Spleen (tissue), 11 donors: ENCODE measurements around the gene BOD1. TPM values are rescaled to one million over a fixed set of nuclear protein-coding genes. Genes with fewer than 3 reads are reported as not detected.
"Not testable (repeated sequence)": the region's sequence is repeated elsewhere in the genome, so short reads cannot be mapped to it uniquely, and the experiment has no call there.

ENCODE experiments used
- DNase-seq: peaks from one replicate; pipeline ENCODE4 v3.0.0-alpha.2; 2020
- H3K27ac ChIP-seq, 8 donors: fragments of 200-600 bp; sonication (generic) in 7 of 8; 1 replicate in 4 of 8; 2 replicates in 4 of 8; pipeline versions ENCODE4 v1.5.0 to v1.8.0; 2016 to 2021; ENCODE audit warnings: inconsistent platforms in 4 of 8, mild to moderate bottlenecking in 4 of 8, moderate library complexity in 1 of 8
- H3K27me3 ChIP-seq, 7 donors: fragments of 200-600 bp; sonication (generic) in 6 of 7; replicated peaks in 1 of 7; 1 replicate in 4 of 7; 2 replicates in 3 of 7; pipeline versions ENCODE4 v1.5.0 to v1.8.0; 2016 to 2021; ENCODE audit warnings: inconsistent platforms in 3 of 7, mild to moderate bottlenecking in 1 of 7
- H3K36me3 ChIP-seq, 6 donors: fragments of 200-600 bp; sonication (generic) in 5 of 6; 1 replicate in 4 of 6; 2 replicates in 2 of 6; pipeline versions ENCODE4 v1.5.0 to v1.8.0; 2016 to 2021; ENCODE audit warnings: inconsistent platforms in 2 of 6
- H3K4me1 ChIP-seq, 6 donors: fragments of 200-600 bp; sonication (generic) in 5 of 6; 1 replicate in 3 of 6; 2 replicates in 3 of 6; pipeline versions ENCODE4 v1.5.0 to v1.8.0; 2016 to 2021; ENCODE audit warnings: inconsistent platforms in 3 of 6
- H3K4me3 ChIP-seq, 8 donors: fragments of 200-600 bp; sonication (generic) in 7 of 8; 1 replicate in 4 of 8; 2 replicates in 4 of 8; pipeline versions ENCODE4 v1.5.0 to v1.8.0; 2016 to 2021; ENCODE audit warnings: inconsistent platforms in 4 of 8, mild to moderate bottlenecking in 4 of 8, moderate library complexity in 2 of 8
- H3K9me3 ChIP-seq, 8 donors: fragments of 200-600 bp; sonication (generic) in 7 of 8; 1 replicate in 4 of 8; 2 replicates in 4 of 8; pipeline versions ENCODE4 v1.5.0 to v1.8.0; 2016 to 2021; ENCODE audit warnings: inconsistent platforms in 4 of 8
- CTCF ChIP-seq, 11 experiments: fragments of 200-600 bp in 7 of 11; fragments of 450-650 bp in 4 of 11; sonication (generic) in 4 of 11; IDR thresholded peaks in 8 of 11; conservative IDR thresholded peaks in 3 of 11; 1 replicate in 7 of 11; 2 replicates in 4 of 11; pipeline versions ENCODE4 v1.4.0 to v1.8.0; 2016 to 2021; ENCODE audit warnings: antibody characterized with exemption in 11 of 11, inconsistent platforms in 4 of 11, mild to moderate bottlenecking in 1 of 11
- POLR2A ChIP-seq, 3 donors: fragments of 450-650 bp; IDR thresholded peaks; one replicate each; pipeline ENCODE4 v1.5.1; 2017; ENCODE audit warnings: antibody characterized with exemption in 3 of 3, mild to moderate bottlenecking in 1 of 3
- POLR2AphosphoS5 ChIP-seq, 3 donors: sonication (generic); formaldehyde crosslinking; IDR thresholded peaks; one replicate each; pipeline ENCODE4 v1.5.1; 2017; ENCODE audit warnings: antibody characterized with exemption in 3 of 3
- WGBS, 5 donors: extraction: QIAGEN DNeasy Blood & Tissue Kit in 3 of 5; methylation state at CpG; one replicate each; pipeline versions ENCODE4 v1.1.5 to v1.1.7; 2013 to 2018; 5-methylcytosine and 5-hydroxymethylcytosine counted together
- intact Hi-C: fragments of 100-400 bp; cut with DNase I; formaldehyde crosslinking; loops from one replicate; pipeline ENCODE4 v1.15.0; 2023; ENCODE audit warnings: low total_unique reads
- polyA plus RNA-seq, 3 donors: library from polyadenylated mRNA; stranded (reverse); fragments of 200-250 nt; gene quantifications; one replicate each; pipeline ENCODE4 v1.2.1, GENCODE V29; 2013
- total RNA-seq, 7 donors: library from RNA; depleted of rRNA in 3 of 7; stranded (reverse); fragments of >200 nt in 3 of 7; fragmentation: NEBNext Ultra II Directional in 4 of 7; extraction: Animal tissue kit (Norgen Biotek cat#: 25700) in 4 of 7; gene quantifications; one replicate each; pipeline versions ENCODE4 v1.1.0 to v1.2.1, GENCODE V29; 2016 to 2021
- donor health status: healthy with polysubstance abuse.
- donor health status: DM: no; HTN: no; CAD: no; lungs with moderate emphysema.
- donor health status: DM: no; HTN: no; CAD: no.
- donor health status: Bipolar disorder and iron deficiency.
- donor health status: healthy.
- donor health status: DM: no; HTN: no; CAD: no.
- donor health status: DM: yes; HTN: yes; CAD: no.

BOD1 gene
- total and polyA plus RNA-seq, 10 donors: 28.1 to 40.5 (median 31.6) TPM

- peak overlapping the region in 3 of 8 donors; percentile 32 to 46 (median 34) for H3K27ac ChIP-seq
- H3K9me3 ChIP-seq: peaks cover 8 to 95% (median 80%) of the 10 kb centered on the region in 8 donors
- DNase-seq: no peak
- no peaks in the 10 kb centered on the region for H3K4me1 ChIP-seq
- intact Hi-C loops: no loop called here
- no peak overlapping the region for H3K4me3 ChIP-seq
- peaks cover 0 to 15% (median 0%) of the 10 kb centered on the region in 6 donors for H3K36me3 ChIP-seq
- no peak for TF ChIP-seq POLR2A (IDR thresholded peaks at IDR 0.05)
- no peak for TF ChIP-seq CTCF (IDR thresholded peaks at IDR 0.05 in 8 of 11, conservative IDR thresholded peaks at IDR 0.05 in 3 of 11)
- TF ChIP-seq POLR2AphosphoS5 (IDR thresholded peaks at IDR 0.05): no peak
- 45 to 75% (median 64%) methylated on average over 11 of the region's 11 CpGs for WGBS, 5 donors
- H3K27me3 ChIP-seq: no peaks in the 10 kb centered on the region
Observed at GRCh38 chr5:173591056-173591514, 25.4 kb downstream of the BOD1 start.

GRCh38 chr5:173590436-173591055 is 25.9 kb downstream of the BOD1 start:
- intact Hi-C loops: no loop called here
- WGBS, 5 donors: 67 to 81% (median 76%) methylated on average over 8 of the region's 8 CpGs
- no peak for DNase-seq
- Histone ChIP-seq H3K4me3 (no peak overlapping the region), H3K36me3 (peaks cover 0 to 15% (median 0%) of the 10 kb centered on the region in 6 donors), H3K27ac (peak overlapping the region in 3 of 8 donors; percentile 32 to 46 (median 34)), H3K27me3 (no peaks in the 10 kb centered on the region), H3K4me1 (no peaks in the 10 kb centered on the region), H3K9me3 (peaks cover 8 to 100% (median 85%) of the 10 kb centered on the region in 8 donors)
- TF ChIP-seq POLR2AphosphoS5 (IDR thresholded peaks at IDR 0.05): no peak
- no peak for TF ChIP-seq POLR2A (IDR thresholded peaks at IDR 0.05)
- no peak for TF ChIP-seq CTCF (IDR thresholded peaks at IDR 0.05 in 8 of 11, conservative IDR thresholded peaks at IDR 0.05 in 3 of 11)

- H3K4me3 ChIP-seq, H3K27me3 ChIP-seq, H3K36me3 ChIP-seq, intact Hi-C loops, H3K27ac ChIP-seq, H3K4me1 ChIP-seq, DNase-seq: not testable (repeated sequence)
- 92 to 97% (median 96%) methylated on average over 3 of the region's 3 CpGs for WGBS, 5 donors
- peaks cover 4 to 65% (median 54%) of the 10 kb centered on the region in 8 donors for H3K9me3 ChIP-seq
Observed at GRCh38 chr5:173586133-173586532, 30.3 kb downstream of the BOD1 start.

- 41 to 65% (median 50%) methylated on average over 2 of the region's 2 CpGs for WGBS, 5 donors
- peaks cover 0 to 7% (median 0%) of the 10 kb centered on the region in 6 donors for H3K4me1 ChIP-seq
Observed at GRCh38 chr5:173583346-173583745, 33.1 kb downstream of the BOD1 start.

More at GRCh38 chr5:173583346-173583745, 33.1 kb downstream of the BOD1 start:
- no peaks in the 10 kb centered on the region for H3K36me3 ChIP-seq
- H3K4me3 ChIP-seq: no peak overlapping the region
- no peak for DNase-seq
- intact Hi-C loops: no loop called here
- no peak overlapping the region for H3K27ac ChIP-seq
- H3K27me3 ChIP-seq: no peaks in the 10 kb centered on the region
- TF ChIP-seq POLR2AphosphoS5 (IDR thresholded peaks at IDR 0.05) (no peak), CTCF (IDR thresholded peaks at IDR 0.05 in 8 of 11, conservative IDR thresholded peaks at IDR 0.05 in 3 of 11) (no peak), POLR2A (IDR thresholded peaks at IDR 0.05) (no peak)
- H3K9me3 ChIP-seq: peaks cover 4 to 50% (median 45%) of the 10 kb centered on the region in 8 donors
